GM10248 (cell line): ENCODE results near the gene ATF7.

Experiments used
- CTCF ChIA-PET: fragments of 300-600 bp; sonication (Branson Sonifier 250); formaldehyde crosslinking; extraction: SDS; loops from one replicate; lab custom pipeline; 2021; ENCODE audit warnings: antibody characterized with exemption; lab: Yijun Ruan, JAX
- POLR2A ChIA-PET: fragments of 350-650 bp; sonication (Branson Sonifier 250); formaldehyde crosslinking; extraction: SDS; loops from one replicate; lab custom pipeline; 2020; ENCODE audit warnings: antibody characterized with exemption; lab: Yijun Ruan, JAX
- DNase-seq: peaks from one replicate; pipeline ENCODE4 v3.0.0; 2012; ENCODE audit errors: extremely low spot score
- CTCF ChIP-seq: IDR thresholded peaks from 2 replicates; pipeline ENCODE4 v1.5.1; 2012; ENCODE audit warnings: mild to moderate bottlenecking, low read depth; ENCODE audit errors: extremely low read depth, missing control alignments, control extremely low read depth

The ATF7 gene

GRCh38 chr12:53664191-53664590 is 38.0 kb upstream of the ATF7 start:
- ChIA-PET CTCF (interaction anchor here (2.4 kb wide), 1 partner anchor 12 kb away, joined by 9 read pairs; the partner anchor contains the start of gene ATP5MC2), POLR2A (interaction anchor here (0.6 kb wide), 1 partner anchor 215 kb away, joined by 3 read pairs; no protein-coding TSS in a partner anchor)

GRCh38 chr12:53660041-53660440 is 33.9 kb upstream of the ATF7 start:
- TF ChIP-seq CTCF, result no peak
- no peak for DNase-seq
- POLR2A ChIA-PET, result no interaction called here
- CTCF ChIA-PET, result interaction anchor here (1.3 to 1.7 kb wide), 4 partner anchors 9 to 339 kb away, joined by 3 to 10 read pairs (median 4); partner anchors contain the start of genes AAAS and ATP5MC2

More at GRCh38 chr12:53664191-53664590, 38.0 kb upstream of the ATF7 start:
- DNase-seq, result no peak
- no peak for TF ChIP-seq CTCF

- CTCF ChIA-PET, result interaction anchor here (0.9 to 1.7 kb wide), 5 partner anchors 10 to 116 kb away, joined by 3 to 10 read pairs (median 4); partner anchors contain the start of gene ATP5MC2
- DNase-seq, result no peak
- POLR2A ChIA-PET, result interaction anchor here (0.6 kb wide), 1 partner anchor 20 kb away, joined by 3 read pairs; no protein-coding TSS in a partner anchor
- TF ChIP-seq CTCF, result no peak
Measured at GRCh38 chr12:53659571-53659981, 33.4 kb upstream of the ATF7 start.

DNA sequence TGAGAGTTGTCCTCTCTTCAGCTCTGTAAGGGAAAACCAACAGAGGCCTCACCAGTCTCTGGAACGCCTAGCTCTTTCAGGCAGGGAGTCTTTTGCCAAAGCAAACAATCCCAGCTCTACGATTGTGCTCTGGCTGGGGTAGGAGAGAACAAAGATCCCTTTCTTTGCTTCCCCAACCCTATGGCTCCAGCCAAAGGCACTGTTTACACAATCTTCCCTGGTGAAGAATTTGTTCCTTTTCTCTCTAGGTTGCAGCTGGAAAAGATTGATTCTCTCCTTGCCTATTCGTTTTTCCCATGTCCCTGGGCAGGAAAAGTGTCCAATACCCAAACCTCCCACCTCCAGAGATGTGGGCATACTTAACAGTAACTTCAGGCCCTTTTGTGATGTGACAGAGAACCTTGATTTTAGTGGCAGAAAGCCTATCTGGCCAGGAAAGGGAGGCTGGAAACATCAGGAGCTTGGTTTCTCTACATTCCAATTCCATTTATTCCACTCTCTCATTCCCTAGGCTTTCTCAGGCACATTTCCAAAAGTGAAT is 32.9 kb upstream of the ATF7 start:
- no peak for TF ChIP-seq CTCF
- POLR2A ChIA-PET, result interaction anchor here (0.6 kb wide), 3 partner anchors 20 to 223 kb away, joined by 3 to 6 read pairs (median 3); no protein-coding TSS in a partner anchor
- no peak for DNase-seq
- CTCF ChIA-PET, result interaction anchor here (0.9 to 1.7 kb wide), 4 partner anchors 10 to 116 kb away, joined by 3 to 5 read pairs (median 4); no protein-coding TSS in a partner anchor

DNA sequence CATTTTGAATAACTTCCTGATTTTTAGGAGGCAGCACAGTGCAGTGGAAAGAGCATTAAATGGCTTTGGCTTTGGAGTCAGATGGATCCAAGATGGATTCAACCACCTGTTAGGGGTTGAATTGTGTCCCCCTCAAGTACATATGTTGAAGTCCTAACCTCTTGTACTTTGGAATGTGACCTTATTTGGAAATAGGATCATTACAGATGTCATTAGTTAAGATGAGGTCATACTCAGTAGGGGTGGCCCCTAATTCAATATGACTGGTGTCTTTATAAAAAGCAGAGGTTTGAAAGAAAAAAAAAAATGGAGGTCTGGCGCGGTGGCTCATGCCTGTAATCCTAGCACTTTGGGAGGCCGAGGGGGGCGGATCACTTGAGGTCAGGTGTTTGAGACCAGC is 30.9 kb upstream of the ATF7 start:
- POLR2A ChIA-PET, result interaction anchor here (0.6 to 0.7 kb wide), 2 partner anchors 193 to 336 kb away, joined by 3 to 5 read pairs; no protein-coding TSS in a partner anchor
- DNase-seq, result no peak
- TF ChIP-seq CTCF, result no peak
- CTCF ChIA-PET, result interaction anchor here (1.2 to 2.1 kb wide), 4 partner anchors 19 to 113 kb away, joined by 3 to 7 read pairs (median 5); partner anchors contain the start of gene ATP5MC2

DNA sequence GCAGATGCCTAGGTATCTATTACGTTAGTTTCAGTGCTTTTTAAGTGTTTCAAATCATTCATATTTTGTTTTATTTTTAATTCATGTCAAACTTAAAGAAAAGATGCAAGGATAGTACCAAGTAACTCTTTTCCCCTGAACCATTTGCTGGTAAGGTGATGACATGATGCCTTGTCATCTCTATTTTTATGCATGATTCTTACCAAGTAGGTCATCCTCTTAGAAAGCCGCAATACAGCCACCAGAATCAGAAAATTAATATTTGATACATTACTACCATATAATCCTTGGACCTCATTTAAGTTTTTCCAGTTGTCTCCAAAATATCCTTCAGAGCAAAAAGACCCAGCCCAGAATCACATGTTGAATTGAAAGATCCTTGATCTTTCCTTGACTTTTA is 27.4 kb upstream of the ATF7 start:
- POLR2A ChIA-PET, result no interaction called here
- DNase-seq, result no peak
- no peak for TF ChIP-seq CTCF
- CTCF ChIA-PET, result no interaction called here
